ENCODE results near the gene NMRK1. TPM values are rescaled to one million over a fixed set of nuclear protein-coding genes. Genes with fewer than 3 reads are reported as not detected.

The NMRK1 gene
- polyA plus RNA-seq, 1 donor (not counting 4 experiments of a cell fraction or from before 2014, with no cell fraction given): 24.7 TPM

DNA sequence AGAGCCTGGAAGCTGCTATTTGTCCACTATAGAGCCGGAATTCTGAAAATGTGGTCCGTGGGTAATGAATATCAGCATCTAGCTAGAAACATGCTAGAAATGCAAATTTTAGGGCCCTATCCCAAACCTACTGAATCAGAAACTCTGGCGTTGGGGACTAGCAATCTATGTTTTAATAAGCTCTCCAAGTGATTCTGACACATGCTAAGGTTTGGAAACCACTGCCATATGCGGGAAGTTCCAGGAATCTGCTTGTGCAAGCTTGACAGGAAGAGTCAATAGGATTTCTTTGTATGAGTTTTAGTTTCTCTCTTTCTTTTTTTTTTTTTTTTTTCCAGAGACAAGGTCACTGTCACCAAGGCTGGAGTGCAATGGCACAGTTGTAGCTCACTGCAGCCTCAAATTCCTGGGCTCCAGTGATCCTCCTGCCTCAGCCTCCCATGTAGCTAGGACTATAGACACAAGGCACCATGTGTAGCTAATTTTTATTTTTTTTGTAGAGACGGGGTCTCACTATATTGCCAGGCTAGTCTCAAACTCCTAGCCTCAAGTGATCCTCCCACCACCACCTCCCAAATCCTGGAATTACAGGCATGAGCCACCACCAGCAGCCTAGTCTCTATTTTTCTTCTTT, 33.5 kb downstream of the NMRK1 start:
- Histone ChIP-seq H2AFZ (ENCODE audit: control insufficient read depth, low read length) (no peak overlapping the region), H3K4me1 (ENCODE audit: control insufficient read depth, extremely low read depth, insufficient read depth, low read length) (no peaks in the 10 kb centered on the region), H3K9me1 (ENCODE audit: control insufficient read depth, extremely low read depth, insufficient read depth, low read length) (no peaks in the 10 kb centered on the region), H3K9me3 (ENCODE audit: control insufficient read depth, low read depth, low read length) (no peaks in the 10 kb centered on the region), H3K27me3 (ENCODE audit: control insufficient read depth, extremely low read depth, insufficient read depth, low read length) (no peaks in the 10 kb centered on the region), H3K27ac (ENCODE audit: control insufficient read depth, insufficient read depth, low read length) (no peak overlapping the region), H4K20me1 (ENCODE audit: control insufficient read depth, extremely low read depth, insufficient read depth, low read length) (no peaks in the 10 kb centered on the region), H3K36me3 (ENCODE audit: control insufficient read depth in 2 of 2, extremely low read depth in 1 of 2, insufficient read depth in 2 of 2, low read length in 2 of 2) (no peaks in the 10 kb centered on the region), H3K4me3 (ENCODE audit: control insufficient read depth in 2 of 3, extremely low read depth in 1 of 3, insufficient read depth in 2 of 3, low read depth in 1 of 3, low read length in 3 of 3) (no peak overlapping the region), H3K4me2 (ENCODE audit: control insufficient read depth, extremely low read depth, insufficient read depth, low read depth, low read length) (no peak overlapping the region), H3K79me2 (ENCODE audit: control insufficient read depth, insufficient read depth, low read length) (no peaks in the 10 kb centered on the region), H3K9ac (ENCODE audit: control insufficient read depth, extremely low read depth, insufficient read depth, low read length) (no peak overlapping the region)
- FAIRE-seq: no peak
- dilution Hi-C loops (cut with MboI; ENCODE audit: extremely low pct_ligation_motif_present, low sequenced_read_pairs): no loop called here
- TF ChIP-seq EZH2 (IDR thresholded peaks at IDR 0.05; ENCODE audit: low read length): no peak
- TF ChIP-seq, protein P1, sequence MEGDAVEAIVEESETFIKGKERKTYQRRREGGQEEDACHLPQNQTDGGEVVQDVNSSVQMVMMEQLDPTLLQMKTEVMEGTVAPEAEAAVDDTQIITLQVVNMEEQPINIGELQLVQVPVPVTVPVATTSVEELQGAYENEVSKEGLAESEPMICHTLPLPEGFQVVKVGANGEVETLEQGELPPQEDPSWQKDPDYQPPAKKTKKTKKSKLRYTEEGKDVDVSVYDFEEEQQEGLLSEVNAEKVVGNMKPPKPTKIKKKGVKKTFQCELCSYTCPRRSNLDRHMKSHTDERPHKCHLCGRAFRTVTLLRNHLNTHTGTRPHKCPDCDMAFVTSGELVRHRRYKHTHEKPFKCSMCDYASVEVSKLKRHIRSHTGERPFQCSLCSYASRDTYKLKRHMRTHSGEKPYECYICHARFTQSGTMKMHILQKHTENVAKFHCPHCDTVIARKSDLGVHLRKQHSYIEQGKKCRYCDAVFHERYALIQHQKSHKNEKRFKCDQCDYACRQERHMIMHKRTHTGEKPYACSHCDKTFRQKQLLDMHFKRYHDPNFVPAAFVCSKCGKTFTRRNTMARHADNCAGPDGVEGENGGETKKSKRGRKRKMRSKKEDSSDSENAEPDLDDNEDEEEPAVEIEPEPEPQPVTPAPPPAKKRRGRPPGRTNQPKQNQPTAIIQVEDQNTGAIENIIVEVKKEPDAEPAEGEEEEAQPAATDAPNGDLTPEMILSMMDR (optimal IDR thresholded peaks at IDR 0.05 in 1 of 3, IDR thresholded peaks at IDR 0.05 in 1 of 3, conservative IDR thresholded peaks at IDR 0.05 in 1 of 3; ENCODE audit: extremely low read depth in 1 of 3, insufficient read depth in 2 of 3, low read length in 3 of 3): no peak
- DNase-seq (ENCODE audit: low read depth, low spot score): no peak

DNA sequence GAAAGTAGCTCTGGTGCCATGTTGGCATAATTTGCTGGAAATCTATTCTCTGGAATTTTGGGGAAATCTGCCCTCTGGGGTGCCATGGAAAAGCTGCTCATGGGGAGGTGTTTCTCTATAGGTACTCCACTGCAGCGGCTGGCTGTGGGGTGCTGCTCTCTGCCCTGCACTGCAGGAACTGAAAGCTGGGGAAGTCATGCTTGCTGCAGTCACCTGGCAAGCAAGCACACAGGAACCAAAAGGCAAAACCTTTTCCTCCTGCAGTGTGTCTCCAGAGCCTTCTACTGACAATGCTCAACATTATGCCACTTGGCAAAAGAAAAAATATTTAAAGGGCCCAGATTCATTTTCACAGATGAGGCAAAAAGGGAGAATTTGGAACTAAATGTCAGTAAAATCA, 34.1 kb downstream of the NMRK1 start:
- Histone ChIP-seq H3K9me3 (ENCODE audit: control insufficient read depth, low read depth, low read length) (no peaks in the 10 kb centered on the region), H3K4me1 (ENCODE audit: control insufficient read depth, extremely low read depth, insufficient read depth, low read length) (no peaks in the 10 kb centered on the region), H3K4me2 (ENCODE audit: control insufficient read depth, extremely low read depth, insufficient read depth, low read depth, low read length) (no peak overlapping the region), H3K27me3 (ENCODE audit: control insufficient read depth, extremely low read depth, insufficient read depth, low read length) (no peaks in the 10 kb centered on the region), H3K36me3 (ENCODE audit: control insufficient read depth in 2 of 2, extremely low read depth in 1 of 2, insufficient read depth in 2 of 2, low read length in 2 of 2) (no peaks in the 10 kb centered on the region), H2AFZ (ENCODE audit: control insufficient read depth, low read length) (no peak overlapping the region), H3K27ac (ENCODE audit: control insufficient read depth, insufficient read depth, low read length) (no peak overlapping the region), H3K79me2 (ENCODE audit: control insufficient read depth, insufficient read depth, low read length) (no peaks in the 10 kb centered on the region), H3K4me3 (ENCODE audit: control insufficient read depth in 2 of 3, extremely low read depth in 1 of 3, insufficient read depth in 2 of 3, low read depth in 1 of 3, low read length in 3 of 3) (no peak overlapping the region), H3K9ac (ENCODE audit: control insufficient read depth, extremely low read depth, insufficient read depth, low read length) (no peak overlapping the region), H4K20me1 (ENCODE audit: control insufficient read depth, extremely low read depth, insufficient read depth, low read length) (no peaks in the 10 kb centered on the region), H3K9me1 (ENCODE audit: control insufficient read depth, extremely low read depth, insufficient read depth, low read length) (no peaks in the 10 kb centered on the region)
- FAIRE-seq: no peak
- dilution Hi-C loops (cut with MboI; ENCODE audit: extremely low pct_ligation_motif_present, low sequenced_read_pairs): no loop called here
- no peak for DNase-seq (ENCODE audit: low read depth, low spot score)
- TF ChIP-seq, protein P1 (optimal IDR thresholded peaks at IDR 0.05 in 1 of 3, IDR thresholded peaks at IDR 0.05 in 1 of 3, conservative IDR thresholded peaks at IDR 0.05 in 1 of 3; ENCODE audit: extremely low read depth in 1 of 3, insufficient read depth in 2 of 3, low read length in 3 of 3): no peak
- TF ChIP-seq EZH2 (IDR thresholded peaks at IDR 0.05; ENCODE audit: low read length): no peak

Measured in keratinocyte (primary cell).